ENCODE measurements around the gene FAM135A.
A peak's percentile ranks its signal among the peaks of the same experiment; 100 is the strongest.

GRCh38 chr6:70398783-70399728, 14.3 kb upstream of the FAM135A start:
- TF ChIP-seq JUN (CRISPR knock-in tag; IDR thresholded peaks at IDR 0.05) (no peak), RFX1 (IDR thresholded peaks at IDR 0.05) (no peak), CTCF (CRISPR knock-in tag; IDR thresholded peaks at IDR 0.05) (no peak), JUND (CRISPR knock-in tag; IDR thresholded peaks at IDR 0.05) (0 out of 2 replicates have a peak, but pooled peaks have one; percentile 13), ZBTB14 (CRISPR knock-in tag; IDR thresholded peaks at IDR 0.05) (no peak), CBFB (CRISPR knock-in tag; IDR thresholded peaks at IDR 0.05) (no peak), ZZZ3 (CRISPR knock-in tag; IDR thresholded peaks at IDR 0.05; ENCODE audit: borderline replicate concordance) (no peak), EP300 (IDR thresholded peaks at IDR 0.05; ENCODE audit: low read depth in 2 of 2, low read length in 2 of 2) (peak in 1 of 2 experiments; percentile 59; a peak in 2 of 4 replicates), EP300 (CRISPR knock-in tag; IDR thresholded peaks at IDR 0.05; ENCODE audit: borderline replicate concordance) (no peak; the same call in 1 of the 2 replicates), RFX5 (IDR thresholded peaks at IDR 0.05; ENCODE audit: low read depth, low read length) (no peak), POLR2AphosphoS5 (IDR thresholded peaks at IDR 0.05; ENCODE audit: low read depth, low read length) (peak; percentile 43), SP140L (CRISPR knock-in tag; IDR thresholded peaks at IDR 0.05; ENCODE audit: borderline replicate concordance) (no peak), ZNF546 (CRISPR knock-in tag; conservative IDR thresholded peaks at IDR 0.05) (no peak), ZNF329 (CRISPR knock-in tag; IDR thresholded peaks at IDR 0.05; ENCODE audit: low read depth) (no peak)
